NCI-H1417 treated with DMSO at 0.1 percent for 48 hours (cell line): Measurements from ENCODE around the gene ZKSCAN1.
"Not testable (repeated sequence)": the region's sequence is repeated elsewhere in the genome, so short reads cannot be mapped to it uniquely, and the experiment has no call there.

Source experiments
- DNase-seq: peaks from one replicate; lab custom pipeline; 2025; lab: John Stamatoyannopoulos, UW

Gene ZKSCAN1

GRCh38 chr7:100015232-100016214 is at the start of gene ZKSCAN1:
TSS of gene ZKSCAN1 (plus strand) at chr7:100015596. CDS start at chr7:100023507, 7,911 bp downstream.
- DNase-seq = peak; percentile 87

GRCh38 chr7:99969298-99969697 is 46.1 kb upstream of the ZKSCAN1 start:
- DNase-seq = no peak

GRCh38 chr7:99969813-99970212 is 45.6 kb upstream of the ZKSCAN1 start:
- not testable (repeated sequence) for DNase-seq

GRCh38 chr7:99971242-99971641 is 44.2 kb upstream of the ZKSCAN1 start:
- DNase-seq = no peak

- not testable (repeated sequence) for DNase-seq
Measured at GRCh38 chr7:99973817-99974216, 41.6 kb upstream of the ZKSCAN1 start.

- no peak for DNase-seq
Measured at GRCh38 chr7:99974681-99975080, 40.7 kb upstream of the ZKSCAN1 start.

- no peak for DNase-seq
Measured at GRCh38 chr7:99975782-99976521, 39.4 kb upstream of the ZKSCAN1 start, which contains the start of gene AZGP1. TSS of gene AZGP1 (minus strand) at chr7:99976031. CDS start at chr7:99976020, 11 bp downstream.

- no peak for DNase-seq
Measured at GRCh38 chr7:99976626-99977025, 38.8 kb upstream of the ZKSCAN1 start.

GRCh38 chr7:99979814-99980225 is 35.6 kb upstream of the ZKSCAN1 start:
- DNase-seq = not testable (repeated sequence)

- DNase-seq = not testable (repeated sequence)
Measured at GRCh38 chr7:99980448-99980872, 34.9 kb upstream of the ZKSCAN1 start.

- not testable (repeated sequence) for DNase-seq
Measured at GRCh38 chr7:99981066-99981465, 34.3 kb upstream of the ZKSCAN1 start.

- no peak for DNase-seq
Measured at GRCh38 chr7:99984593-99984992, 30.8 kb upstream of the ZKSCAN1 start.

- DNase-seq = not testable (repeated sequence)
Measured at GRCh38 chr7:99987306-99987705, 28.1 kb upstream of the ZKSCAN1 start.

- no peak for DNase-seq
Measured at GRCh38 chr7:99987846-99988245, 27.6 kb upstream of the ZKSCAN1 start.

- no peak for DNase-seq
Measured at GRCh38 chr7:99990460-99990852, 24.9 kb upstream of the ZKSCAN1 start.

GRCh38 chr7:99991543-99991942 is 23.9 kb upstream of the ZKSCAN1 start:
- not testable (repeated sequence) for DNase-seq

GRCh38 chr7:99992330-99993038 is 22.9 kb upstream of the ZKSCAN1 start:
- no peak for DNase-seq

- no peak for DNase-seq
Measured at GRCh38 chr7:99994819-99995218, 20.6 kb upstream of the ZKSCAN1 start.

- DNase-seq = no peak
Measured at GRCh38 chr7:99996755-99997544, 18.4 kb upstream of the ZKSCAN1 start.

GRCh38 chr7:99997545-99998137 is 17.8 kb upstream of the ZKSCAN1 start:
- no peak for DNase-seq

GRCh38 chr7:100000239-100000638 is 15.2 kb upstream of the ZKSCAN1 start:
- no peak for DNase-seq
